ENCODE measurements around the gene RXFP3.

DNA sequence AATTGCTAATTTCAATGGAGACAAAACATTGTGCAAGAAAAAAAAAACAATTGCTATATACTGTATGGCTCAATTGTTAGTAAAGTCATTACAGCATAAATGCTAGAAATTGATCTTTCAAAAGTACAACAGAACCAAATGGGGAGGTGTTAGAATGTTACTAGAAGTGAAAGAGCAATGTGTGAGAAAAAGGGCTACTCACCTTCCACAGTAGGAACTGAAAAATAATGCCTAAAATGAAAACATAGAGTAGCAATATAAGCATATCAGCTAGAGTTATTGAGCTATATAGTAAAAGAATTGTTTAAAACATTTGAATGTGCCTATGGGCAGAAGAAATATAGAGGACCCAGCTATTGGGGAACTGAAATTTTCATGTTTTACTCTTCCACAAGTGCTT lies 10.9 kb upstream of the RXFP3 start:
- TF ChIP-seq CTCF (conservative IDR thresholded peaks at IDR 0.05; ENCODE audit: low read length) (no peak), EZH2phosphoT487 (IDR thresholded peaks at IDR 0.05; ENCODE audit: borderline replicate concordance) (no peak)

Measured in Loucy (cell line).